ENCODE measurements around the gene RIMS1. TPM values are rescaled to one million over a fixed set of nuclear protein-coding genes. Genes with fewer than 3 reads are reported as not detected.
A peak's percentile ranks its signal among the peaks of the same experiment; 100 is the strongest.

The RIMS1 gene
- total RNA-seq, 1 donor from 2014 or later = 12.3 TPM

DNA sequence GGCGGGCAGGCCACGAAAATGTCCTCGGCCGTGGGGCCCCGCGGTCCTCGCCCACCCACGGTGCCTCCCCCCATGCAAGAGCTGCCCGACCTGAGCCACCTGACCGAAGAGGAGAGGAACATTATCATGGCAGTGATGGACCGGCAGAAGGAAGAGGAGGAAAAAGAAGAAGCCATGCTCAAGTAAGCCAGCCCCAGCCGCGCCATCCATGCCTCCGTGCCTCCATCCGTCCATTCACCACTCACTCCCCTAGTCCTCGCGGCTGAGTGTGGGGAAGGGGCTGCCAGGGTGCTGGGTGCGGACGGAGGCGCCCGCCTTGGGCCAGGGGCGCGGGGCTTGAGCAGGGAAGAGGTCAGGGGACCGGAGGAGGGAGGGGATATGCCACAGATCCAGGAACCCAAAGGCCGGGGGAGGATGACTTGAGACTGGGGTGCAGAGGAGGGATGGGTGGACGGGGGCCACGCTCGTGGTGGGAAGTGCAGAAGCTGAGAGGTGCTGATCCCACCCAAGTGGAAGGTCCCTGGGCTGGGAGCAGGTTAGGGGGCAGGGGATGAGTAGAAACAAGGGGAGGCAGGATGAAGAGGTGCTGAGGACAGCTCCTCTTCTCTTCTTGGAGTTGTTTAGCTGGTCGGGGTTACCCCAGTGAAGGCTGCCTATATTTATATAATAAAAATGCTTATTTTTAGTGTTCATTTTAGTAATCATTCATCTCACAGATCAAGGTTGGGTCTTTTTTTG is 825 bp downstream of the RIMS1 start:
- peaks cover 5% of the 10 kb centered on the region for H3K9me3 Mint-ChIP-seq (ENCODE audit: unreplicated experiment)
- peaks cover 11% of the 10 kb centered on the region for H3K4me1 Mint-ChIP-seq (ENCODE audit: low read depth, unreplicated experiment)
- no peaks in the 10 kb centered on the region for H3K36me3 Mint-ChIP-seq (ENCODE audit: unreplicated experiment)
- DNase-seq = no peak
- peak overlapping the region; percentile 89 for H3K27ac Mint-ChIP-seq (ENCODE audit: unreplicated experiment)
- peaks cover 6% of the 10 kb centered on the region for H3K27me3 Mint-ChIP-seq (ENCODE audit: unreplicated experiment)
- TF ChIP-seq, protein P1, sequence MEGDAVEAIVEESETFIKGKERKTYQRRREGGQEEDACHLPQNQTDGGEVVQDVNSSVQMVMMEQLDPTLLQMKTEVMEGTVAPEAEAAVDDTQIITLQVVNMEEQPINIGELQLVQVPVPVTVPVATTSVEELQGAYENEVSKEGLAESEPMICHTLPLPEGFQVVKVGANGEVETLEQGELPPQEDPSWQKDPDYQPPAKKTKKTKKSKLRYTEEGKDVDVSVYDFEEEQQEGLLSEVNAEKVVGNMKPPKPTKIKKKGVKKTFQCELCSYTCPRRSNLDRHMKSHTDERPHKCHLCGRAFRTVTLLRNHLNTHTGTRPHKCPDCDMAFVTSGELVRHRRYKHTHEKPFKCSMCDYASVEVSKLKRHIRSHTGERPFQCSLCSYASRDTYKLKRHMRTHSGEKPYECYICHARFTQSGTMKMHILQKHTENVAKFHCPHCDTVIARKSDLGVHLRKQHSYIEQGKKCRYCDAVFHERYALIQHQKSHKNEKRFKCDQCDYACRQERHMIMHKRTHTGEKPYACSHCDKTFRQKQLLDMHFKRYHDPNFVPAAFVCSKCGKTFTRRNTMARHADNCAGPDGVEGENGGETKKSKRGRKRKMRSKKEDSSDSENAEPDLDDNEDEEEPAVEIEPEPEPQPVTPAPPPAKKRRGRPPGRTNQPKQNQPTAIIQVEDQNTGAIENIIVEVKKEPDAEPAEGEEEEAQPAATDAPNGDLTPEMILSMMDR (IDR thresholded peaks at IDR 0.05; ENCODE audit: partially characterized antibody, unreplicated experiment) = peak; percentile 3
- peak overlapping the region; percentile 97 for H3K4me3 Mint-ChIP-seq (ENCODE audit: unreplicated experiment)

DNA sequence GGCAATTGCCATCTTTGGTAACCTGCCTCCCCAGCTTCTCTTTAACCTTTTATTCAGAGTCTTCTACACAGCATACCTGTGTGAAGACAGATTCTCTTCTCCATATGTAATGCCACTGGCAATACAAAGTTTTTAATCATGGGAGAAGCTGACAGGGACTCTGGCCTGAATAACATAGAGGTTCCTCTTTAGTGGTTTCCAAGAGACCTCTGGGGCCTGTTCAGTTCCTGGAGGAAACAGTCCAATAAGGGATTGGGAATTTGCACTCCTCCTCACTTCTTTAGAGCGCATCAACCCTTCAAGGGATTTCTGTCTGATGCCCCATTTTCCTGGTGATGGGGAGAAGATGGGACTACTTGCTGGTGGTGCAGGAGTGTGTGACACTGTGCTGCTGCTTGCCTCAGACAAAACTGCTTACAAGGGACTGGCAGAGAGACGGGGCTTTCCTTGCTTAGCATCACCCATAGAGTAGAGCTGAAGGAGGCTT is 1.4 kb downstream of the RIMS1 start:
- H3K36me3 Mint-ChIP-seq (ENCODE audit: unreplicated experiment) = no peaks in the 10 kb centered on the region
- peaks cover 6% of the 10 kb centered on the region for H3K27me3 Mint-ChIP-seq (ENCODE audit: unreplicated experiment)

DNA sequence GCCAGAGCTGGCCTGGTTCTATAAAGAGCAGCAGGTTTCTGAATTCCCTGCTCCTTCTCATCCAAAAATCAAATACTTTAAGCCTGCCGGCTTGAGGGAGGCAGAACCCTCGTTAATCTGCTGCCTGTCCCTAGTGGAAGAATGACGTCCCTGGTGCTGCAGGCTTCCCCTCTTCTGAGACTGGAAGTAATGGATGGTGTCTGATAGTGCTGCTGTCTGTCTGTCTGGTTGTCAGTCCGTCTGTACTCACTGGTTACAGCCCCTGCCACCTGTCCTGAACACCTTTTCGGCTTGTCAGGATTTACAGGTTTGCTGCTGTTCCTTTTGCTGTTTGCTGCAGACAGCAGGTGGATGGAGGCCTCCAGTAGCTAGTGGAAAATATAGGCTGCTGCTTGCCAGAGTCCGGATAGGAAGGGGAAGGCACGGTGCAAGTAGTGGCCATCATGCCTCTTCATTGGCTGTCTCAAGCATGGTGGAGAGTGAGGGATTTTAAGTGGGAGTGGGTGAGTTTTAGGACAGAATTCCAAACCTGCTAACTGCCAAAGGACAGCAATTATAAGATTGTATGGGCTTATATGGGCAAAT is 2.5 kb downstream of the RIMS1 start:
- H3K4me1 Mint-ChIP-seq (ENCODE audit: low read depth, unreplicated experiment) = peaks cover 11% of the 10 kb centered on the region
- H3K9me3 Mint-ChIP-seq (ENCODE audit: unreplicated experiment) = peaks cover 5% of the 10 kb centered on the region
- H3K36me3 Mint-ChIP-seq (ENCODE audit: unreplicated experiment) = no peaks in the 10 kb centered on the region
- H3K27me3 Mint-ChIP-seq (ENCODE audit: unreplicated experiment) = peaks cover 8% of the 10 kb centered on the region
- TF ChIP-seq, protein P1 (IDR thresholded peaks at IDR 0.05; ENCODE audit: partially characterized antibody, unreplicated experiment) = no peak
- peak overlapping the region; percentile 52 for H3K4me3 Mint-ChIP-seq (ENCODE audit: unreplicated experiment)
- H3K27ac Mint-ChIP-seq (ENCODE audit: unreplicated experiment) = no peak overlapping the region
- DNase-seq = no peak

More for the DNA sequence above, 1.4 kb downstream of the RIMS1 start:
- H3K4me3 Mint-ChIP-seq (ENCODE audit: unreplicated experiment) = peak overlapping the region; percentile 97
- H3K4me1 Mint-ChIP-seq (ENCODE audit: low read depth, unreplicated experiment) = peaks cover 11% of the 10 kb centered on the region
- no peak overlapping the region for H3K27ac Mint-ChIP-seq (ENCODE audit: unreplicated experiment)
- TF ChIP-seq, protein P1 (IDR thresholded peaks at IDR 0.05; ENCODE audit: partially characterized antibody, unreplicated experiment) = no peak
- H3K9me3 Mint-ChIP-seq (ENCODE audit: unreplicated experiment) = peaks cover 5% of the 10 kb centered on the region
- no peak for DNase-seq

DNA sequence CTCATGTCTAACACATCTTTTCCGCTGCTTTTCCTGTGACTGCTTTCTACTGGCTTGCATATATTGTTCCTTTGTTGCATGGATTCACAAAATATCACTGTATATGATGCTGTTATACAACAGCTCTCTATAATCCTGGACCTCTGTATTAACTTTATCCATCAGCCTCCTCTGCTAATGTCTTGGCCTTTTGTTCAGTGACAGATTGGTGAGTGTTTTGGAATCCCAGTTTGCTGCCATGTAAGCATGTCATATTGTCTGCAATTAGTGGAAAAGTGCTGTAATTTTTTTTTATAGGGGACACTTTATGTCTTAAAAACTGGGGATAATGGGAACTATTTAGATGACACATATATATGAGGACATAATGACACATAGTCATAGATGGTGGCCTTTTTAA is 3.0 kb downstream of the RIMS1 start:
- DNase-seq = no peak
- Mint-ChIP-seq H3K9me3 (ENCODE audit: unreplicated experiment) (peaks cover 5% of the 10 kb centered on the region), H3K27me3 (ENCODE audit: unreplicated experiment) (peaks cover 8% of the 10 kb centered on the region), H3K4me3 (ENCODE audit: unreplicated experiment) (no peak overlapping the region), H3K36me3 (ENCODE audit: unreplicated experiment) (no peaks in the 10 kb centered on the region), H3K27ac (ENCODE audit: unreplicated experiment) (no peak overlapping the region), H3K4me1 (ENCODE audit: low read depth, unreplicated experiment) (peaks cover 11% of the 10 kb centered on the region)
- TF ChIP-seq, protein P1 (IDR thresholded peaks at IDR 0.05; ENCODE audit: partially characterized antibody, unreplicated experiment) = no peak

DNA sequence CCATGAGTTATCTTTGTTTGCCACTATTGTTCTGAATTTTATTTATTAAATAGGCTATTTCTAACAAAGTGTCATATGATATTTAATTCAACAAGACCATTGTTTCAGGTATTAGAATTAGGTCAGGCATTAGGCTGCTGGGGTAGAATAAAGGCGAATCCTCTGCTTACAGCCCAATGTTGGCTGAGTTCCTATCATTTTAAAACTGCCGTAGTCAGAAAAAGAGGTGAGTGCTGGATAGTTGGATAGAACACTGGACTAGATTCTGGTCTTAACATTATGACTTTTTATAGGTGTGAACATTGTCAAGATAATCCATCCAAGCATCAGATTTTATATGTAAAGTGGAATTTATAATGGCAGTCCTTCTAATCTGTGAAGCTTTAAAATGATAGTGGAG is 6.3 kb downstream of the RIMS1 start:
- Mint-ChIP-seq H3K27me3 (ENCODE audit: unreplicated experiment) (peaks cover 4% of the 10 kb centered on the region), H3K36me3 (ENCODE audit: unreplicated experiment) (no peaks in the 10 kb centered on the region), H3K4me3 (ENCODE audit: unreplicated experiment) (no peak overlapping the region), H3K4me1 (ENCODE audit: low read depth, unreplicated experiment) (peaks cover 8% of the 10 kb centered on the region), H3K9me3 (ENCODE audit: unreplicated experiment) (peaks cover 2% of the 10 kb centered on the region), H3K27ac (ENCODE audit: unreplicated experiment) (no peak overlapping the region)
- TF ChIP-seq, protein P1 (IDR thresholded peaks at IDR 0.05; ENCODE audit: partially characterized antibody, unreplicated experiment) = no peak
- DNase-seq = no peak
